A673 (cell line): ENCODE data around the gene CD6. TPM values are rescaled to one million over a fixed set of nuclear protein-coding genes. Genes with fewer than 3 reads are reported as not detected.

Source experiments
- BruUV-seq: library from RNA; stranded (reverse); fragments of 400-500 nt; replicated peaks from 2 replicates; lab custom pipeline; 2021; lab: Mats Ljungman, UMichigan
- CTCF ChIA-PET: fragments of 300-600 bp; sonication (Branson Sonifier 250); formaldehyde crosslinking; loops from one replicate; lab custom pipeline; 2022; ENCODE audit warnings: antibody characterized with exemption; lab: Charles Lee
- POLR2A ChIA-PET: fragments of 300-600 bp; sonication (Branson Sonifier 250); formaldehyde crosslinking; loops from one replicate; lab custom pipeline; 2022; ENCODE audit warnings: antibody characterized with exemption; ENCODE audit not compliant: low non-redundant PET; lab: Charles Lee
- DNase-seq: peaks from one replicate; pipeline ENCODE4 v3.0.0-alpha.2; 2015; ENCODE audit warnings: low spot score
- H3K27ac ChIP-seq: fragments of 200-600 bp; sonication (generic); 2 replicates; pipeline ENCODE4 v1.5.1; 2016; ENCODE audit warnings: mixed run types, low read depth, mild to moderate bottlenecking, mixed read lengths, antibody characterized with exemption, low read length; ENCODE audit not compliant: poor library complexity, severe bottlenecking
- H3K27me3 ChIP-seq: fragments of 200-600 bp; sonication (generic); replicated peaks from 2 replicates; pipeline ENCODE4 v1.6.1; 2017; ENCODE audit warnings: mixed run types, low read depth, mild to moderate bottlenecking, mixed read lengths, antibody characterized with exemption, low read length; ENCODE audit not compliant: insufficient read depth, poor library complexity
- H3K36me3 ChIP-seq: fragments of 200-600 bp; sonication (generic); 2 replicates; pipeline ENCODE4 v1.6.1; 2016; ENCODE audit warnings: mixed run types, mild to moderate bottlenecking, mixed read lengths, antibody characterized with exemption, low read length; ENCODE audit not compliant: insufficient read depth, poor library complexity, severe bottlenecking
- H3K4me1 ChIP-seq: fragments of 200-600 bp; sonication (generic); 2 replicates; pipeline ENCODE4 v1.6.1; 2017; ENCODE audit warnings: mixed run types, mild to moderate bottlenecking, mixed read lengths, antibody characterized with exemption, low read length; ENCODE audit not compliant: insufficient read depth, poor library complexity, severe bottlenecking
- H3K4me3 ChIP-seq: fragments of 200-600 bp; sonication (generic); 2 replicates; pipeline ENCODE4 v1.5.1; 2016; ENCODE audit warnings: low read depth, mixed run types, mild to moderate bottlenecking, mixed read lengths, low read length; ENCODE audit not compliant: poor library complexity, severe bottlenecking
- H3K9me3 ChIP-seq: fragments of 200-600 bp; sonication (generic); 2 replicates; pipeline ENCODE4 v1.6.1; 2016; ENCODE audit warnings: mixed run types, low read depth, mild to moderate bottlenecking, mixed read lengths, antibody characterized with exemption, low read length; ENCODE audit not compliant: poor library complexity, severe bottlenecking
- CTCF ChIP-seq: fragments of 300-800, 200-600 bp; sonication (generic); conservative IDR thresholded peaks from 2 replicates; pipeline ENCODE4 v1.5.1; 2017; ENCODE audit warnings: low read depth, mild to moderate bottlenecking, antibody characterized with exemption, low read length, moderate library complexity, mixed read lengths
- EZH2 ChIP-seq: fragments of 200-600 bp; sonication (generic); IDR thresholded peaks from 2 replicates; pipeline ENCODE4 v1.6.1; 2017; ENCODE audit warnings: borderline replicate concordance, low read depth, mild to moderate bottlenecking, mixed read lengths, antibody characterized with exemption, low read length; ENCODE audit not compliant: poor library complexity, severe bottlenecking
- intact Hi-C: fragments of 100-400 bp; cut with micrococcal nuclease; formaldehyde crosslinking; loops from one replicate; pipeline ENCODE4 v1.10.0; 2022; ENCODE audit not compliant: unreplicated experiment
- total RNA-seq: library from RNA; stranded (reverse); gene quantifications from 2 replicates; pipeline ENCODE4 v1.2.3, GENCODE V29; 2021

CD6 gene
- total RNA-seq, 1 experiment from 2014 or later = not detected

- no peak for TF ChIP-seq EZH2
- no peak for TF ChIP-seq CTCF
- BruUV-seq = no TSS peak
- H3K4me1 ChIP-seq = no peaks in the 10 kb centered on the region
- no peak overlapping the region for H3K27ac ChIP-seq
- no peaks in the 10 kb centered on the region for H3K27me3 ChIP-seq
- H3K36me3 ChIP-seq = no peaks in the 10 kb centered on the region
- no peaks in the 10 kb centered on the region for H3K9me3 ChIP-seq
- ChIA-PET CTCF (no interaction called here), POLR2A (no interaction called here)
- intact Hi-C loops = no loop called here
- DNase-seq = no peak
- no peak overlapping the region for H3K4me3 ChIP-seq
Measured at GRCh38 chr11:61054513-61054912, 83.0 kb downstream of the CD6 start.

GRCh38 chr11:61054927-61055562 lies 83.6 kb downstream of the CD6 start:
- intact Hi-C loops = no loop called here
- Histone ChIP-seq H3K27ac (no peak overlapping the region), H3K4me3 (no peak overlapping the region), H3K4me1 (no peaks in the 10 kb centered on the region), H3K36me3 (no peaks in the 10 kb centered on the region), H3K27me3 (no peaks in the 10 kb centered on the region), H3K9me3 (no peaks in the 10 kb centered on the region)
- BruUV-seq = no TSS peak
- TF ChIP-seq CTCF (no peak), EZH2 (no peak)
- CTCF ChIA-PET = no interaction called here
- POLR2A ChIA-PET = no interaction called here
- DNase-seq = no peak

- no peak for DNase-seq
- intact Hi-C loops = no loop called here
- no peak for TF ChIP-seq EZH2
- TF ChIP-seq CTCF = no peak
- no peaks in the 10 kb centered on the region for H3K4me1 ChIP-seq
- no peaks in the 10 kb centered on the region for H3K27me3 ChIP-seq
- no peak overlapping the region for H3K4me3 ChIP-seq
- POLR2A ChIA-PET = no interaction called here
- CTCF ChIA-PET = no interaction called here
- H3K36me3 ChIP-seq = no peaks in the 10 kb centered on the region
- no TSS peak for BruUV-seq
- no peak overlapping the region for H3K27ac ChIP-seq
- H3K9me3 ChIP-seq = no peaks in the 10 kb centered on the region
Measured at GRCh38 chr11:61055776-61056175, 84.3 kb downstream of the CD6 start.
